SK-N-SH (cell line): ENCODE measurements around the gene HOTAIR.

Experiments used
- NRF1 ChIP-seq: IDR thresholded peaks from 2 replicates; pipeline ENCODE4 v1.6.1; 2012; ENCODE audit warnings: low read depth, mild to moderate bottlenecking, low read length
- SIN3A ChIP-seq: IDR thresholded peaks from 2 replicates; pipeline ENCODE4 v1.6.1; 2012; ENCODE audit warnings: low read depth, mild to moderate bottlenecking, low read length, moderate library complexity, borderline replicate concordance
- TEAD4 ChIP-seq: IDR thresholded peaks from 2 replicates; pipeline ENCODE4 v1.4.0; 2012; ENCODE audit warnings: mild to moderate bottlenecking, borderline replicate concordance; ENCODE audit not compliant: insufficient read depth
- TF ChIP-seq, protein P1 (sequence below): fragments of 200-600 bp; sonication (generic); IDR thresholded peaks from 2 replicates; pipeline ENCODE4 v1.6.1; 2017; ENCODE audit warnings: antibody characterized with exemption, mild to moderate bottlenecking, moderate library complexity
- TF ChIP-seq, protein P2 (sequence below): IDR thresholded peaks from 2 replicates; pipeline ENCODE4 v1.4.0; 2012; ENCODE audit warnings: low read depth, borderline replicate concordance

DNA sequence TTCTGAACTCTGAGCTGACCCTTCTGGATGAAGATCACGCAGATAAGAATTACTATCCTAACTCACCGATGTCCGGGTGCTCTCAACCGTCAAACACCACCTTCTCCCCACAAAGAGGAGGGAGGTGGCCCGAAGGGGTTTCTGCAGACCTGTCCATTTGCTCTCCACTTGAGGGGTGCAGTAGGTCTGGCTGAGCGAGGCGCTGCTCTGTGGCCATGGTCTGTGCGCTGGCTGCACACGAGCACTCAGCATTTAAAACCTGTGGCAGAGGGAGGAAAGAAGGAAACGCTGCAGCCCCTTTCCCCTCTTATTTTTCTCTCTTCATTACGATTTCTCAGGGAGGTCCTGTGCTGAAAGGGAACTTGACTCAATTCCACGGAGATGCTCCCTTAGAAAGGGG, 37.7 kb downstream of the HOTAIR start:
- TF ChIP-seq, protein P1, sequence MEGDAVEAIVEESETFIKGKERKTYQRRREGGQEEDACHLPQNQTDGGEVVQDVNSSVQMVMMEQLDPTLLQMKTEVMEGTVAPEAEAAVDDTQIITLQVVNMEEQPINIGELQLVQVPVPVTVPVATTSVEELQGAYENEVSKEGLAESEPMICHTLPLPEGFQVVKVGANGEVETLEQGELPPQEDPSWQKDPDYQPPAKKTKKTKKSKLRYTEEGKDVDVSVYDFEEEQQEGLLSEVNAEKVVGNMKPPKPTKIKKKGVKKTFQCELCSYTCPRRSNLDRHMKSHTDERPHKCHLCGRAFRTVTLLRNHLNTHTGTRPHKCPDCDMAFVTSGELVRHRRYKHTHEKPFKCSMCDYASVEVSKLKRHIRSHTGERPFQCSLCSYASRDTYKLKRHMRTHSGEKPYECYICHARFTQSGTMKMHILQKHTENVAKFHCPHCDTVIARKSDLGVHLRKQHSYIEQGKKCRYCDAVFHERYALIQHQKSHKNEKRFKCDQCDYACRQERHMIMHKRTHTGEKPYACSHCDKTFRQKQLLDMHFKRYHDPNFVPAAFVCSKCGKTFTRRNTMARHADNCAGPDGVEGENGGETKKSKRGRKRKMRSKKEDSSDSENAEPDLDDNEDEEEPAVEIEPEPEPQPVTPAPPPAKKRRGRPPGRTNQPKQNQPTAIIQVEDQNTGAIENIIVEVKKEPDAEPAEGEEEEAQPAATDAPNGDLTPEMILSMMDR, result no peak
- TF ChIP-seq, protein P2, sequence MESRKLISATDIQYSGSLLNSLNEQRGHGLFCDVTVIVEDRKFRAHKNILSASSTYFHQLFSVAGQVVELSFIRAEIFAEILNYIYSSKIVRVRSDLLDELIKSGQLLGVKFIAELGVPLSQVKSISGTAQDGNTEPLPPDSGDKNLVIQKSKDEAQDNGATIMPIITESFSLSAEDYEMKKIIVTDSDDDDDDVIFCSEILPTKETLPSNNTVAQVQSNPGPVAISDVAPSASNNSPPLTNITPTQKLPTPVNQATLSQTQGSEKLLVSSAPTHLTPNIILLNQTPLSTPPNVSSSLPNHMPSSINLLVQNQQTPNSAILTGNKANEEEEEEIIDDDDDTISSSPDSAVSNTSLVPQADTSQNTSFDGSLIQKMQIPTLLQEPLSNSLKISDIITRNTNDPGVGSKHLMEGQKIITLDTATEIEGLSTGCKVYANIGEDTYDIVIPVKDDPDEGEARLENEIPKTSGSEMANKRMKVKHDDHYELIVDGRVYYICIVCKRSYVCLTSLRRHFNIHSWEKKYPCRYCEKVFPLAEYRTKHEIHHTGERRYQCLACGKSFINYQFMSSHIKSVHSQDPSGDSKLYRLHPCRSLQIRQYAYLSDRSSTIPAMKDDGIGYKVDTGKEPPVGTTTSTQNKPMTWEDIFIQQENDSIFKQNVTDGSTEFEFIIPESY, result no peak
- no peak for TF ChIP-seq NRF1
- TF ChIP-seq SIN3A, result no peak
- no peak for TF ChIP-seq TEAD4
